Activated T-helper 17 cell treated with anti-CD3 and anti-CD28 coated beads, Interleukin-2, amount 50 U/mL, for 72 hours (primary cell): ENCODE data around the gene OR8D1. TPM values are rescaled to one million over a fixed set of nuclear protein-coding genes. Genes with fewer than 3 reads are reported as not detected.
"Not testable (repeated sequence)": the region's sequence is repeated elsewhere in the genome, so short reads cannot be mapped to it uniquely, and the experiment has no call there.

Source experiments
- ATAC-seq: fragments of 150-1000 bp; cut with Tn5 transposase; replicated peaks from 2 replicates; pipeline ENCODE4 v1.10.0; 2021; ENCODE audit warnings: mild to moderate bottlenecking, moderate library complexity
- H3K27ac Mint-ChIP-seq: one replicate; pipeline ENCODE4 v1.8.0; 2022; ENCODE audit warnings: mixed read lengths
- H3K27me3 Mint-ChIP-seq: one replicate; pipeline ENCODE4 v1.8.0; 2022; ENCODE audit warnings: mixed read lengths
- H3K36me3 Mint-ChIP-seq: one replicate; pipeline ENCODE4 v1.8.0; 2022; ENCODE audit warnings: low read depth, mild to moderate bottlenecking, mixed read lengths
- H3K4me1 Mint-ChIP-seq: one replicate; pipeline ENCODE4 v1.8.0; 2022; ENCODE audit warnings: mixed read lengths
- H3K4me3 Mint-ChIP-seq: one replicate; pipeline ENCODE4 v1.8.0; 2022; ENCODE audit warnings: mild to moderate bottlenecking, mixed read lengths
- H3K9me3 Mint-ChIP-seq: one replicate; pipeline ENCODE4 v1.8.0; 2022; ENCODE audit warnings: mixed read lengths
- total RNA-seq, 2 donors: library from RNA; stranded (reverse); gene quantifications; one replicate each; pipeline ENCODE4 v1.2.3, GENCODE V29; 2022

OR8D1 gene
- total RNA-seq, 2 donors from 2014 or later, result not detected

GRCh38 chr11:124310721-124311120 is 3.0 kb downstream of the OR8D1 start:
- ATAC-seq, result no peak
- H3K4me3 Mint-ChIP-seq, result no peak overlapping the region
- H3K4me1 Mint-ChIP-seq, result no peaks in the 10 kb centered on the region
- peaks cover 6% of the 10 kb centered on the region for H3K27me3 Mint-ChIP-seq
- H3K27ac Mint-ChIP-seq, result no peak overlapping the region
- no peaks in the 10 kb centered on the region for H3K36me3 Mint-ChIP-seq
- no peaks in the 10 kb centered on the region for H3K9me3 Mint-ChIP-seq

- no peaks in the 10 kb centered on the region for H3K36me3 Mint-ChIP-seq
Measured at GRCh38 chr11:124307093-124307492, 6.7 kb downstream of the OR8D1 start.

GRCh38 chr11:124302347-124303125 is 11.2 kb downstream of the OR8D1 start:
- no peak for ATAC-seq
- H3K27me3 Mint-ChIP-seq, result peaks cover 14% of the 10 kb centered on the region
- no peaks in the 10 kb centered on the region for H3K4me1 Mint-ChIP-seq
- no peak overlapping the region for H3K4me3 Mint-ChIP-seq
- H3K27ac Mint-ChIP-seq, result no peak overlapping the region
- H3K9me3 Mint-ChIP-seq, result no peaks in the 10 kb centered on the region
- H3K36me3 Mint-ChIP-seq, result no peaks in the 10 kb centered on the region

More at GRCh38 chr11:124307093-124307492, 6.7 kb downstream of the OR8D1 start:
- H3K9me3 Mint-ChIP-seq, result no peaks in the 10 kb centered on the region
- peaks cover 6% of the 10 kb centered on the region for H3K27me3 Mint-ChIP-seq
- H3K4me3 Mint-ChIP-seq, result no peak overlapping the region
- ATAC-seq, result no peak
- no peak overlapping the region for H3K27ac Mint-ChIP-seq
- H3K4me1 Mint-ChIP-seq, result no peaks in the 10 kb centered on the region

GRCh38 chr11:124301548-124301947 is 12.2 kb downstream of the OR8D1 start:
- Mint-ChIP-seq H3K36me3 (no peaks in the 10 kb centered on the region), H3K9me3 (no peaks in the 10 kb centered on the region), H3K27ac (no peak overlapping the region), H3K27me3 (peaks cover 11% of the 10 kb centered on the region), H3K4me1 (no peaks in the 10 kb centered on the region), H3K4me3 (no peak overlapping the region)
- ATAC-seq, result no peak

GRCh38 chr11:124297921-124298320 is 15.8 kb downstream of the OR8D1 start:
- Mint-ChIP-seq H3K27me3 (peaks cover 15% of the 10 kb centered on the region), H3K9me3 (no peaks in the 10 kb centered on the region), H3K4me1 (no peaks in the 10 kb centered on the region), H3K36me3 (no peaks in the 10 kb centered on the region), H3K27ac (no peak overlapping the region), H3K4me3 (no peak overlapping the region)
- no peak for ATAC-seq

GRCh38 chr11:124296016-124296415 is 17.7 kb downstream of the OR8D1 start:
- H3K36me3 Mint-ChIP-seq, result no peaks in the 10 kb centered on the region
- H3K27ac Mint-ChIP-seq, result no peak overlapping the region
- no peaks in the 10 kb centered on the region for H3K4me1 Mint-ChIP-seq
- H3K4me3 Mint-ChIP-seq, result no peak overlapping the region
- no peaks in the 10 kb centered on the region for H3K9me3 Mint-ChIP-seq
- ATAC-seq, result no peak
- H3K27me3 Mint-ChIP-seq, result peaks cover 15% of the 10 kb centered on the region

GRCh38 chr11:124294687-124295086 is 19.1 kb downstream of the OR8D1 start:
- Mint-ChIP-seq H3K4me3 (no peak overlapping the region), H3K4me1 (no peaks in the 10 kb centered on the region), H3K27me3 (peaks cover 10% of the 10 kb centered on the region), H3K9me3 (no peaks in the 10 kb centered on the region), H3K36me3 (no peaks in the 10 kb centered on the region), H3K27ac (no peak overlapping the region)
- no peak for ATAC-seq

- H3K9me3 Mint-ChIP-seq, result peaks cover 4% of the 10 kb centered on the region
- H3K27ac Mint-ChIP-seq, result no peak overlapping the region
- no peaks in the 10 kb centered on the region for H3K4me1 Mint-ChIP-seq
- H3K36me3 Mint-ChIP-seq, result no peaks in the 10 kb centered on the region
- no peak for ATAC-seq
- no peak overlapping the region for H3K4me3 Mint-ChIP-seq
- H3K27me3 Mint-ChIP-seq, result no peaks in the 10 kb centered on the region
Measured at GRCh38 chr11:124285610-124286344, 28.0 kb downstream of the OR8D1 start.

- H3K4me1 Mint-ChIP-seq, result no peaks in the 10 kb centered on the region
- H3K9me3 Mint-ChIP-seq, result peaks cover 4% of the 10 kb centered on the region
- H3K4me3 Mint-ChIP-seq, result no peak overlapping the region
- no peak overlapping the region for H3K27ac Mint-ChIP-seq
- peaks cover 6% of the 10 kb centered on the region for H3K27me3 Mint-ChIP-seq
- H3K36me3 Mint-ChIP-seq, result no peaks in the 10 kb centered on the region
- ATAC-seq, result no peak
Measured at GRCh38 chr11:124278261-124278660, 35.5 kb downstream of the OR8D1 start.

GRCh38 chr11:124277804-124278203 is 35.9 kb downstream of the OR8D1 start:
- Mint-ChIP-seq H3K27ac (no peak overlapping the region), H3K4me1 (no peaks in the 10 kb centered on the region), H3K27me3 (peaks cover 6% of the 10 kb centered on the region), H3K36me3 (no peaks in the 10 kb centered on the region), H3K9me3 (peaks cover 4% of the 10 kb centered on the region), H3K4me3 (no peak overlapping the region)
- no peak for ATAC-seq

- Mint-ChIP-seq H3K36me3 (no peaks in the 10 kb centered on the region), H3K4me1 (no peaks in the 10 kb centered on the region), H3K27me3 (peaks cover 6% of the 10 kb centered on the region)
Measured at GRCh38 chr11:124277207-124277606, 36.5 kb downstream of the OR8D1 start.

GRCh38 chr11:124276081-124276480 is 37.7 kb downstream of the OR8D1 start:
- peaks cover 7% of the 10 kb centered on the region for H3K27me3 Mint-ChIP-seq
- H3K9me3 Mint-ChIP-seq, result no peaks in the 10 kb centered on the region
- H3K36me3 Mint-ChIP-seq, result no peaks in the 10 kb centered on the region
- H3K4me3 Mint-ChIP-seq, result no peak overlapping the region
- H3K4me1 Mint-ChIP-seq, result no peaks in the 10 kb centered on the region
- H3K27ac Mint-ChIP-seq, result no peak overlapping the region
- ATAC-seq, result peak; percentile 63

More at GRCh38 chr11:124277207-124277606, 36.5 kb downstream of the OR8D1 start:
- H3K9me3 Mint-ChIP-seq, result peaks cover 4% of the 10 kb centered on the region
- no peak overlapping the region for H3K4me3 Mint-ChIP-seq
- no peak overlapping the region for H3K27ac Mint-ChIP-seq
- no peak for ATAC-seq

- Mint-ChIP-seq H3K27ac (no peak overlapping the region), H3K9me3 (no peaks in the 10 kb centered on the region), H3K27me3 (peaks cover 12% of the 10 kb centered on the region), H3K4me3 (no peak overlapping the region), H3K36me3 (no peaks in the 10 kb centered on the region), H3K4me1 (no peaks in the 10 kb centered on the region)
- no peak for ATAC-seq
Measured at GRCh38 chr11:124274000-124274399, 39.7 kb downstream of the OR8D1 start.

- H3K4me1 Mint-ChIP-seq, ATAC-seq, H3K27me3 Mint-ChIP-seq, H3K4me3 Mint-ChIP-seq, H3K27ac Mint-ChIP-seq, H3K9me3 Mint-ChIP-seq, H3K36me3 Mint-ChIP-seq: not testable (repeated sequence)
Measured at GRCh38 chr11:124270886-124271285, 42.9 kb downstream of the OR8D1 start.

- not testable (repeated sequence) for H3K4me3 Mint-ChIP-seq, ATAC-seq, H3K9me3 Mint-ChIP-seq, H3K27me3 Mint-ChIP-seq, H3K36me3 Mint-ChIP-seq, H3K27ac Mint-ChIP-seq, H3K4me1 Mint-ChIP-seq
Measured at GRCh38 chr11:124265041-124265440, 48.7 kb downstream of the OR8D1 start.
